IPS DF 4.7 (cell line): ENCODE data around the gene TTC31.
A peak's percentile ranks its signal among the peaks of the same experiment; 100 is the strongest.
"Not testable (repeated sequence)": the region's sequence is repeated elsewhere in the genome, so short reads cannot be mapped to it uniquely, and the experiment has no call there.

Source experiments
- DNase-seq: peaks from one replicate; pipeline ENCODE4 v3.0.0-alpha.2; 2013; ENCODE audit warnings: low spot score; ENCODE audit errors: extremely low read depth

The TTC31 gene

DNA sequence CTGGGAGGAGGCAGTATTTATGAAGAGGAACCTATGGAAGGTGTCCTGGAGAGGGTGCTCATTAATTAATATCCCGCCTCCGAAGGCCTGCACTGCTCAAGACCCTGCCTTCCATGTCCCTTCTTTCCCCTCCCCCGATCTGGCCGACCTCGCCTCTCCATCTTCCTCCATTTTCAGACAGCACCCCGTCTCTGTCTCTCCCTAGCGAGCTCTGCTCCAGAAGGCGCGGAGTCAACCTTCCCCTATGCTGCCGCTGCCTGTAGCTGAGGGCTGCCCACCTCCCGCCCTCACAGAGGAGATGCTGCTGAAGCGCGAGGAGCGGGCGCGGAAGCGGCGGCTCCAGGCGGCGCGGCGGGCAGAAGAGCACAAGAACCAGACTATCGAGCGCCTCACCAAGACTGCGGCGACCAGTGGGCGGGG is 25.7 kb upstream of the TTC31 start:
- no peak for DNase-seq

- DNase-seq: no peak
These were observed 25.2 kb upstream of the TTC31 start for GRCh38 chr2:74457549-74458131.

GRCh38 chr2:74458132-74458937 is 24.5 kb upstream of the TTC31 start, which contains the start of gene WBP1:
WBP1 (plus strand) TSS chr2:74458438; CDS start chr2:74458603, 165 bp downstream.
- peak; percentile 100 for DNase-seq

- DNase-seq: no peak
These were observed 23.9 kb upstream of the TTC31 start for GRCh38 chr2:74458938-74459363.

- DNase-seq: not testable (repeated sequence)
These were observed 23.3 kb upstream of the TTC31 start for GRCh38 chr2:74459503-74460118.

DNA sequence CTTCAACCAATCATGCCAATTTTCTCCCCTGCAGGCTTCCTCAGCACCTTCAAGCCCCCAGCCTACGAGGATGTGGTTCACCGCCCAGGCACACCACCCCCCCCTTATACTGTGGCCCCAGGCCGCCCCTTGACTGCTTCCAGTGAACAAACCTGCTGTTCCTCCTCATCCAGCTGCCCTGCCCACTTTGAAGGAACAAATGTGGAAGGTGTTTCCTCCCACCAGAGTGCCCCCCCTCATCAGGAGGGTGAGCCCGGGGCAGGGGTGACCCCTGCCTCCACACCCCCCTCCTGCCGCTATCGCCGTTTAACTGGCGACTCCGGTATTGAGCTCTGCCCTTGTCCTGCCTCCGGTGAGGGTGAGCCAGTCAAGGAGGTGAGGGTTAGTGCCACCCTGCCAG is 22.7 kb upstream of the TTC31 start:
- DNase-seq: not testable (repeated sequence)

- no peak for DNase-seq
These were observed 21.5 kb upstream of the TTC31 start for GRCh38 chr2:74461187-74462053.

DNA sequence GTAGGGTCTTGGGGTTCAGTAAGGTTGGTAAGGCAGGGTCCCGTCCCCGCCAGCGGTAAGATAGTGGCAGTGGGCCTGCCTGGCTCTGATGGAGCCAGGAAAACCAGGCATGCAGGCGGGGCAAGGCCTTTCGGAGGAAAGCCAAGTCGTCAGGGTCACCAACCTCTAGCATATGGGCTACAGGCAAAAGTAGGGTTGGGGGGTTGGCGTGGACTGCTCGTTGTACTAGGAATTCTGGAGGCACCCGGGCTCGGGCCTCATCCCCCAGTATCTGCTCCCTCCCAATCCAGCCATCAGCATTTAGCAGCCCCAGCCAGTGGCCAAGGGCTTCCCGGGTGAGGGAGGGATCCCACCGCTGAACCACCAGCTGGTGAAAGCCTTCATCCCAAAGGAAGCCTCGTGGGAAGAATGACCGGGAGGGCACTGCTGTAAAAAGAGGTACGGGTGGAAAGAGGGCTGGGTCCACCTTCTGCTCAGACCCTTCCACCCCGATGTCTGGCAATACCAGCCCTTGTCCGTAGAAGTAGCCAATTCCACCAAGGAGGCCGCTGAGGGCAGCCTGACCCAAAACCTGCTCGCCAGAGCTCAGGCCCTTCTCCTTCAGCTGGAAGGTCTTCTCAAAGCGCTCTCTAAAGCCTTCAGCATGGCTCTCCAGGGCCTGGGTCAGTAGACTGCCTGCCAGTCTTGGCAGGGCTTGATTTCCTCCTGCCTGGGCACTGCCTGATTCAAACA is 20.7 kb upstream of the TTC31 start:
- no peak for DNase-seq

GRCh38 chr2:74462786-74463105 is 20.1 kb upstream of the TTC31 start:
- DNase-seq: no peak

- DNase-seq: no peak
These were observed 18.5 kb upstream of the TTC31 start for GRCh38 chr2:74464406-74464805.

GRCh38 chr2:74470742-74471141 is 12.1 kb upstream of the TTC31 start:
- not testable (repeated sequence) for DNase-seq

DNA sequence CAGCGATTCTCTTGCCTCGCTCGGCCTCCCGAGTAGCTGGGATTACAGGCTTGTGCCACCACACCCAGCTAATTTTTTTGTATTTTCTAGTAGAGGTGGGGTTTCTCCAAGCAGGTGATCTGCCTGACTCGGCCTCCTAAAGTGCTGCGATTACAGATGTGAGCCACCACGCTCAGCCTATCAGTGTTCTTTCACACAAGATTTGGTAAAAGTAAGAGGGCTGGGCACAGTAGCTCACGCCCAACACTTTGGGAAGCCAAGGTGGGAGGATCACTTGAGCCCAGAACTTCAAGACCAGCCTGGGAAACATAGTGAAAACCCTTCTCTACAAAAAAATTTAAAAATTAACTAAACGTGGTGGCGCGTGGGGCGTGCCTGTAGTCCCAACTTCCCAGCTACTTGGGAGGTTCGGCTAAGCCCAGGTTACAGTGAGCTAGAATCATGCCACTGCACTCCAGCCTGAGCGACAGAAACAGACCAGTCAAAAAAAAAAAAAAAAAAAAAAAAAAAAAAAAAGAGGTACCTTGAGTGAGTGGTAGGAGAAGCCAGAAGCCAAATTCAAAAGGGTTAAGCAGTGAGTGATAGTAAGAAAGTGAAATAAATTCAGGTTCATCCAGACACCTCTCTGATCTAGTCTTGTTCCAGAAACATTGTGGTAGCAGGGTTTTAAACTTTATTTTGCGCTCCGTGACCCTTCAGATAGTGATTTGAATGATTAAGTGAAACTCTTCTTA is 11.4 kb upstream of the TTC31 start:
- no peak for DNase-seq

- no peak for DNase-seq
These were observed 10.6 kb upstream of the TTC31 start, which contains the start of gene MRPL53 for GRCh38 chr2:74472086-74472944. MRPL53 (minus strand) TSS chr2:74472680; CDS start chr2:74472660, 20 bp downstream.

GRCh38 chr2:74472945-74473258 is 10.0 kb upstream of the TTC31 start:
- no peak for DNase-seq

- DNase-seq: no peak
These were observed 8.4 kb upstream of the TTC31 start for GRCh38 chr2:74474481-74474880.

DNA sequence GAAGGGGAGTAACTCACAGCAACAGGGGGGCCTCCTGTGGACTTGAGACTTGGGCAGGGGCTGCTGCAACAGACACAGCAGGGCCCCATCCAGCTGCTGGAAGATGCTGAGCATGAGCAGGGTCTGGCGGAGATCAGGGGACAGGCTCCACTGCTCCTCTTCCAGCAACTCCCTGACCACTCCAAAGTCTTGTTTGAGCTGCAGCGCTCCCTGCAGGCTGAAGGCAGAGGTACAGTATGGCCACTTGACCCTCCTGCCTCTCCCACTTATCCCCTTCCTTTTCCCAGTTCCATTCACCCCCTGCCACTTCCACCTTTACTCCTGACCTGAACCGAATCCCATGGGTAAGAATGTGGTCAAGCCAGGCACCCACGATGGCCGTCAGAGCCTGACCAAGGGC is 8.0 kb upstream of the TTC31 start:
- no peak for DNase-seq

GRCh38 chr2:74481431-74481830 is 1.4 kb upstream of the TTC31 start:
- no peak for DNase-seq

DNA sequence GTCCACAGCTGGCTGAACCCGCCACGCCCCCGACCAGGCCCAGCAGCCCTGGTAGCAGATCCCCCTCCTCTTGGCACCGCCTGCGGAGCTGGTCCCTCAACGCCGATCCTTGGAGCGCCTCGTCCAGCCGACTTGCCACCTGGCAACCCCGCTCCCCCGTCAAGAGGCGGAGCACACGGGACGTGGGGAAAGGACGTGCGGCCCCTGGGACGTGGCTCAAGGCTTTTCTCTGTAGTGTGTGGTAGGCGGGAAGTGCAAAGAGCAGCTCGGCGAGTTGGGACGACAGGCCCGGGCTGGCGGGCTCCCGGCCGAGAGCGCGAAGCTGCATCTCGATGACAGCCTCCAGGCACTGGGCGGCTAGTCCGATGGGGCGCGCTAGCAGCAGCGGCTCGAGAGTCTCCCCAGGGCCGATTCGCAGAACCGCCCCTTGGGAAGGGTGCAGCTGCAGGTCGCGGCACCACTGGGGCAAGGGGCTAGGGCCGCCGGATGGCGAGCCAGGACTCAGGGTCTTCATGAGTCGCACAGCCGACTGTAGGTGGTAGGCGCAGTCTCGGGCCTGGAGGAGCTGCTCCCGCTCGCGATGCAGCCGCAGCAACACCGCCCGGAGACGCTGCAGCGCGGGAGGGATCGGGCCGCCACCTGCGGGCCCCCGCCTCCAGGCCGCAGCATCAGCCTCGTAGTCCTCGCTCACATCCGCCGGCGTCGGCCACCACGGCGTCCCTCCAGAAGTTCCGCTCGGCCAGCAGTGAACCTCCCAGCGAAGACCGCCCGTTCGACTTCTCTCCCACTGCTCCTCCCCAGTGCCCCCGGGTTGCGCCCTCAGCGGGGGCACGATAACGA is 700 bp upstream of the TTC31 start:
- DNase-seq: no peak
